ENCODE measurements around the gene ZNF418. TPM values are rescaled to one million over a fixed set of nuclear protein-coding genes. Genes with fewer than 3 reads are reported as not detected.

ZNF418 gene
- total RNA-seq, 1 experiment from 2014 or later = 20.8 TPM

GRCh38 chr19:57941593-57941992, 6.4 kb upstream of the ZNF418 start (continued):
- no peak for TF ChIP-seq ZNF425 (CRISPR knock-in tag; conservative IDR thresholded peaks at IDR 0.05)
- no peak for TF ChIP-seq STAT6 (CRISPR knock-in tag; conservative IDR thresholded peaks at IDR 0.05; ENCODE audit: low read depth)
- TF ChIP-seq E2F1 (CRISPR knock-in tag; IDR thresholded peaks at IDR 0.05) = no peak
- no peak for TF ChIP-seq ZNF281 (CRISPR knock-in tag; IDR thresholded peaks at IDR 0.05)
- no peak for TF ChIP-seq JUN (CRISPR knock-in tag; IDR thresholded peaks at IDR 0.05)
- no peak for TF ChIP-seq FOXJ3 (CRISPR knock-in tag; IDR thresholded peaks at IDR 0.05; ENCODE audit: borderline replicate concordance)
- no peak for TF ChIP-seq CDX4 (CRISPR knock-in tag; IDR thresholded peaks at IDR 0.05; ENCODE audit: borderline replicate concordance)

- TF ChIP-seq NFE2L1 (CRISPR knock-in tag; IDR thresholded peaks at IDR 0.05) = no peak
- TF ChIP-seq TEAD4 (CRISPR knock-in tag; IDR thresholded peaks at IDR 0.05) = no peak
- ATAC-seq (no peak), DNase-seq (ENCODE audit: low spot score) (no peak)
- peak overlapping the region; percentile 100 for H3K4me3 Mint-ChIP-seq
- ChIA-PET POLR2A (interaction anchor here (0.5 to 1.8 kb wide), 10 partner anchors 19 to 322 kb away, joined by 3 to 13 read pairs (median 3); partner anchors contain the start of genes ZNF134, ZNF135, ZNF417 and ZNF586), CTCF (interaction anchor here (0.6 to 1.2 kb wide), 8 partner anchors 12 to 220 kb away, joined by 3 to 4 read pairs (median 3); partner anchors contain the start of gene ZNF417)
- peaks cover 14% of the 10 kb centered on the region for H3K4me1 Mint-ChIP-seq
- H3K27me3 Mint-ChIP-seq (ENCODE audit: low read depth) = no peaks in the 10 kb centered on the region
- peaks cover 46% of the 10 kb centered on the region for H3K36me3 Mint-ChIP-seq
- no peaks in the 10 kb centered on the region for H3K9me3 Mint-ChIP-seq
- peak overlapping the region; percentile 74; the same call in 1 of the 2 replicates for H3K27ac Mint-ChIP-seq
These were observed 529 bp upstream of the ZNF418 start for GRCh38 chr19:57935731-57936130.

GRCh38 chr19:57927587-57927986, 7.6 kb downstream of the ZNF418 start:
- no peak for DNase-seq (ENCODE audit: low spot score)
- ATAC-seq = no peak
- peaks cover 88% of the 10 kb centered on the region for H3K36me3 Mint-ChIP-seq
- H3K9me3 Mint-ChIP-seq = peaks cover 51% of the 10 kb centered on the region
- no peaks in the 10 kb centered on the region for H3K4me1 Mint-ChIP-seq
- H3K27ac Mint-ChIP-seq = no peak overlapping the region
- H3K27me3 Mint-ChIP-seq (ENCODE audit: low read depth) = peaks cover 5% of the 10 kb centered on the region
- ChIA-PET POLR2A (no interaction called here), CTCF (no interaction called here)
- no peak overlapping the region for H3K4me3 Mint-ChIP-seq
- no peak for TF ChIP-seq CREM (CRISPR knock-in tag; IDR thresholded peaks at IDR 0.05)
- no peak for TF ChIP-seq CBFB (CRISPR knock-in tag; IDR thresholded peaks at IDR 0.05; ENCODE audit: low read depth)
- no peak for TF ChIP-seq E2F5 (CRISPR knock-in tag; IDR thresholded peaks at IDR 0.05)
- no peak for TF ChIP-seq RELA (CRISPR knock-in tag; IDR thresholded peaks at IDR 0.05; ENCODE audit: borderline replicate concordance)
- no peak for TF ChIP-seq SMAD4 (CRISPR knock-in tag; IDR thresholded peaks at IDR 0.05)
- TF ChIP-seq OVOL2 (CRISPR knock-in tag; IDR thresholded peaks at IDR 0.05; ENCODE audit: borderline replicate concordance) = no peak
- no peak for TF ChIP-seq FOXP4 (CRISPR knock-in tag; IDR thresholded peaks at IDR 0.05)
- TF ChIP-seq MYBL2 (CRISPR knock-in tag; IDR thresholded peaks at IDR 0.05) = no peak
- no peak for TF ChIP-seq ZNF512 (CRISPR knock-in tag; IDR thresholded peaks at IDR 0.05; ENCODE audit: borderline replicate concordance)
- no peak for TF ChIP-seq TCF7 (CRISPR knock-in tag; IDR thresholded peaks at IDR 0.05; ENCODE audit: low read depth)
- TF ChIP-seq FOXJ3 (CRISPR knock-in tag; IDR thresholded peaks at IDR 0.05; ENCODE audit: borderline replicate concordance) = no peak

All from WTC11 (cell line).